Measurements from ENCODE around the gene TAGAP.
A peak's percentile ranks its signal among the peaks of the same experiment; 100 is the strongest.

Gene TAGAP

DNA sequence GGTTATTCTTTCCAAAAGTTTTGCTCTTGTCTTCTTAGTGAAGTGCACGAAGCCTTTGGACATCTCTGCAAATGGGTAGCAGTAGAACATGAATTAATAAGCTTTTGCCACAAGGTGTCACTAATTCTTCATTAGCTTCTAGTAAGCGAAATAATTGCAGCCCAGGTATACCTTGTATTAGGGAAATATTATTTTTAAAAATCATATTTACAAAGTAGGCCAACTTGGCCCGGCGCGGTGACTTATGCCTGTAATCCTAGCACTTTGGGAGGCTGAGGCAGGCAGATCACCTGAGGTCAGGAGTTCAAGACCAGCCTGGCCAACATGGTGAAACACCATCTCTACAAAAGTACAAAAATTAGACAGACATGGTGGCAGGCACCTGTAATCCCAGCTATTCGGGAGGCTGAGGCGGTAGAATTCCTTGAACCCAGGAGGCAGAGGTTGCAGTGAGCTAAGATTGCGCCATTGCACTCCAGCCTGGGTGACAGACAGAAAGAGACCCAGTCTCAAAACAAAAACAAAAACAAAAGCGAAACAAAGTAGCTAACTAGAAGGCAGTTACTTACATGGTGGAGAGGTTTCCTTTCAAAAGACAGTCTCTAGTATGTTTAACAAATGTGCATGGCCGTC lies 36.0 kb downstream of the TAGAP start:
- peak; percentile 53; the same call in 1 of the 3 replicates for ATAC-seq
- no peak for TF ChIP-seq CSRNP3 (CRISPR knock-in tag; IDR thresholded peaks at IDR 0.05)
- TF ChIP-seq GLIS3 (CRISPR knock-in tag; IDR thresholded peaks at IDR 0.05), result no peak

DNA sequence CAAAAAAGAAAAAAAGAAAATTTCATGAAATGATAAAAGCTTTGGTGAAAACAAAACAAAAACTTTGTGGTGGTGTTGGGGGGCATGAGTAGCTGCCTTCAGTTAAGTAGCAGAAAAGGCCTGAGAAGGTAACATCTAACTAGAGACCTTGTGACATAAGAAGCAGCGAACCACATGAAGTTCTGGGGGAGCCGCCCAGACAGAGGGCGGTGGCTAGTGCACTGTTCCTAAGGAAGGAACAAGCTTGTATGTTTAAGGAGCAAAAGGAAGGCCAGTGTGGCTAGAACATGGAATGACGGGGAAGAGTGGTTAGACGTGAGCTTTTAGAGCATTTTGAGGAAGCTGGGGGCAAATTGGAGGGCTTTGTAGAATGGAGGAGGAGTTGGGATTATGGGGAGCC lies 37.3 kb downstream of the TAGAP start:
- ATAC-seq, result no peak

GRCh38 chr6:159005436-159005835 lies 39.4 kb downstream of the TAGAP start:
- TF ChIP-seq ZNF70 (CRISPR knock-in tag; IDR thresholded peaks at IDR 0.05) (no peak), TCF4 (CRISPR knock-in tag; IDR thresholded peaks at IDR 0.05; ENCODE audit: borderline replicate concordance) (no peak), ZFP3 (CRISPR knock-in tag; IDR thresholded peaks at IDR 0.05) (no peak), ZNF565 (CRISPR knock-in tag; conservative IDR thresholded peaks at IDR 0.05; ENCODE audit: low read depth) (no peak), CSDC2 (CRISPR knock-in tag; IDR thresholded peaks at IDR 0.05) (no peak), SNAI2 (CRISPR knock-in tag; IDR thresholded peaks at IDR 0.05) (no peak)
- no peak for ATAC-seq

More for the DNA sequence above, 37.3 kb downstream of the TAGAP start:
- TF ChIP-seq TCF4 (CRISPR knock-in tag; IDR thresholded peaks at IDR 0.05; ENCODE audit: borderline replicate concordance) (no peak), ZNF565 (CRISPR knock-in tag; conservative IDR thresholded peaks at IDR 0.05; ENCODE audit: low read depth) (no peak), ZFP30 (CRISPR knock-in tag; IDR thresholded peaks at IDR 0.05) (no peak)

DNA sequence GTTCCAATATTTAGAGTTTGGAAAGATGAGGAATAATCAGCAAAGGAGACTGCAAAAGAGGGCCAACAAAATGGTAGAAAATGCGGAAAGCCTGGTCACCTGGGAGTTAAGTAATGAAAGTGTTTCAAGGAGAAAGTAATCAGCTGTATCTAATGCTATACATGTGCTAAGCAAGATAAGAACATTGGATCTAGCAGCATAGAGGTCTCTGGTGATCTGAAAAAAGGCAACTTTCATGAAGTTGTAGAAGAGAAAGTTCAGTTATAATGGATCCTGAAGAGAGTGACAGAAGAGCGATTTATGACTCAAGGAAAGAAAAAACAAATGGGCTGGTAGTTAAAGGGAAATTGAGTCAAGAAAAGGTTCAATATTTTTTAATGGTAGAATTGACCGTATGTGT lies 40.2 kb downstream of the TAGAP start:
- no peak for TF ChIP-seq PPARA (CRISPR knock-in tag; IDR thresholded peaks at IDR 0.05; ENCODE audit: borderline replicate concordance)
- no peak for TF ChIP-seq ZNF8 (CRISPR knock-in tag; IDR thresholded peaks at IDR 0.05)
- TF ChIP-seq ZFP30 (CRISPR knock-in tag; IDR thresholded peaks at IDR 0.05), result no peak
- no peak for ATAC-seq

DNA sequence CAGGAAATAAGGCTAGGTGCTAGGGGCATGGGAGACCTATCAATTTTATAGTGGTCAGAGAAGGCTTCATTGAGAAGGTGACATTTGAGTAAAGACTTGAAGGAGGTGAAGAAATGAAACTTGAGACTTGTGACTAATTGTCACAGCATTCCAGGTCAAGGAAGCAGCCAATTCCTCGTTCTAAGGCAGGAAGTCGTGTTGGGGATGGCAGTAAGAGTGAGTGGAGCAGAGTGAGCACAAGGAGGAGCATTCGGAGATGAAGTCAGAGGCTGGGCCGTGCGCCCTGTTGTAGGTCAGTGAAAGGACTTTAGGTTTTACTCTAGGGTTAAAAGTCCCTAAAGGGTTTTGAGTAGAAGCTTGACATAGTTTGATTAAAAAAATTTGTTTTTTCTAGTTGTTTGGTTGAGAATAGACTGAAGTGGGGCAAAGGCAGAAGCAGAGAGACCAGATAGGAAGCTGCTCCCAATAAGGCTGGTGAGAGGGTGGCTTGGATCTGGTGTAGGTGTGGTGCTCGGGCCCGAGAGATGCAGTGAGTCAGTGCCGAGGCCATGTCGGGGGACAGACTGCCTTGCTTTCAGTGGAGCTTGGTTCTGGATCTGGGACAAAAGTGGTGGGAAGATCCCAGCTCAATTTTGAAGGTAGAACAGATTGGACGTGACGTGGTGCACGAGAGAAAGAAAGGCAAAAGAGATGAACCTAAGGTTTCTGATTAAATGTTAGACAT lies 42.2 kb downstream of the TAGAP start:
- TF ChIP-seq, protein P1, sequence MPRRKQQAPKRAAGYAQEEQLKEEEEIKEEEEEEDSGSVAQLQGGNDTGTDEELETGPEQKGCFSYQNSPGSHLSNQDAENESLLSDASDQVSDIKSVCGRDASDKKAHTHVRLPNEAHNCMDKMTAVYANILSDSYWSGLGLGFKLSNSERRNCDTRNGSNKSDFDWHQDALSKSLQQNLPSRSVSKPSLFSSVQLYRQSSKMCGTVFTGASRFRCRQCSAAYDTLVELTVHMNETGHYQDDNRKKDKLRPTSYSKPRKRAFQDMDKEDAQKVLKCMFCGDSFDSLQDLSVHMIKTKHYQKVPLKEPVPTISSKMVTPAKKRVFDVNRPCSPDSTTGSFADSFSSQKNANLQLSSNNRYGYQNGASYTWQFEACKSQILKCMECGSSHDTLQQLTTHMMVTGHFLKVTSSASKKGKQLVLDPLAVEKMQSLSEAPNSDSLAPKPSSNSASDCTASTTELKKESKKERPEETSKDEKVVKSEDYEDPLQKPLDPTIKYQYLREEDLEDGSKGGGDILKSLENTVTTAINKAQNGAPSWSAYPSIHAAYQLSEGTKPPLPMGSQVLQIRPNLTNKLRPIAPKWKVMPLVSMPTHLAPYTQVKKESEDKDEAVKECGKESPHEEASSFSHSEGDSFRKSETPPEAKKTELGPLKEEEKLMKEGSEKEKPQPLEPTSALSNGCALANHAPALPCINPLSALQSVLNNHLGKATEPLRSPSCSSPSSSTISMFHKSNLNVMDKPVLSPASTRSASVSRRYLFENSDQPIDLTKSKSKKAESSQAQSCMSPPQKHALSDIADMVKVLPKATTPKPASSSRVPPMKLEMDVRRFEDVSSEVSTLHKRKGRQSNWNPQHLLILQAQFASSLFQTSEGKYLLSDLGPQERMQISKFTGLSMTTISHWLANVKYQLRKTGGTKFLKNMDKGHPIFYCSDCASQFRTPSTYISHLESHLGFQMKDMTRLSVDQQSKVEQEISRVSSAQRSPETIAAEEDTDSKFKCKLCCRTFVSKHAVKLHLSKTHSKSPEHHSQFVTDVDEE (CRISPR knock-in tag; IDR thresholded peaks at IDR 0.05), result no peak
- no peak for TF ChIP-seq ZNF8 (CRISPR knock-in tag; IDR thresholded peaks at IDR 0.05)
- TF ChIP-seq ZNF70 (CRISPR knock-in tag; IDR thresholded peaks at IDR 0.05), result no peak
- no peak for TF ChIP-seq ZFP3 (CRISPR knock-in tag; IDR thresholded peaks at IDR 0.05)
- TF ChIP-seq, protein P2, sequence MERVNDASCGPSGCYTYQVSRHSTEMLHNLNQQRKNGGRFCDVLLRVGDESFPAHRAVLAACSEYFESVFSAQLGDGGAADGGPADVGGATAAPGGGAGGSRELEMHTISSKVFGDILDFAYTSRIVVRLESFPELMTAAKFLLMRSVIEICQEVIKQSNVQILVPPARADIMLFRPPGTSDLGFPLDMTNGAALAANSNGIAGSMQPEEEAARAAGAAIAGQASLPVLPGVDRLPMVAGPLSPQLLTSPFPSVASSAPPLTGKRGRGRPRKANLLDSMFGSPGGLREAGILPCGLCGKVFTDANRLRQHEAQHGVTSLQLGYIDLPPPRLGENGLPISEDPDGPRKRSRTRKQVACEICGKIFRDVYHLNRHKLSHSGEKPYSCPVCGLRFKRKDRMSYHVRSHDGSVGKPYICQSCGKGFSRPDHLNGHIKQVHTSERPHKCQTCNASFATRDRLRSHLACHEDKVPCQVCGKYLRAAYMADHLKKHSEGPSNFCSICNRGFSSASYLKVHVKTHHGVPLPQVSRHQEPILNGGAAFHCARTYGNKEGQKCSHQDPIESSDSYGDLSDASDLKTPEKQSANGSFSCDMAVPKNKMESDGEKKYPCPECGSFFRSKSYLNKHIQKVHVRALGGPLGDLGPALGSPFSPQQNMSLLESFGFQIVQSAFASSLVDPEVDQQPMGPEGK (CRISPR knock-in tag; IDR thresholded peaks at IDR 0.05; ENCODE audit: borderline replicate concordance), result no peak
- no peak for TF ChIP-seq ZFP30 (CRISPR knock-in tag; IDR thresholded peaks at IDR 0.05)
- TF ChIP-seq SNAI2 (CRISPR knock-in tag; IDR thresholded peaks at IDR 0.05), result no peak
- TF ChIP-seq POU6F1 (CRISPR knock-in tag; IDR thresholded peaks at IDR 0.05; ENCODE audit: borderline replicate concordance, low read depth), result no peak
- TF ChIP-seq TCF4 (CRISPR knock-in tag; IDR thresholded peaks at IDR 0.05; ENCODE audit: borderline replicate concordance), result no peak
- no peak for TF ChIP-seq RARB (CRISPR knock-in tag; IDR thresholded peaks at IDR 0.05)
- no peak for TF ChIP-seq ZC3H10 (CRISPR knock-in tag; IDR thresholded peaks at IDR 0.05)
- no peak for TF ChIP-seq TOX (CRISPR knock-in tag; IDR thresholded peaks at IDR 0.05; ENCODE audit: borderline replicate concordance)
- TF ChIP-seq CSDC2 (CRISPR knock-in tag; IDR thresholded peaks at IDR 0.05), result no peak
- no peak for TF ChIP-seq ISL1 (CRISPR knock-in tag; IDR thresholded peaks at IDR 0.05)
- TF ChIP-seq, protein P3, sequence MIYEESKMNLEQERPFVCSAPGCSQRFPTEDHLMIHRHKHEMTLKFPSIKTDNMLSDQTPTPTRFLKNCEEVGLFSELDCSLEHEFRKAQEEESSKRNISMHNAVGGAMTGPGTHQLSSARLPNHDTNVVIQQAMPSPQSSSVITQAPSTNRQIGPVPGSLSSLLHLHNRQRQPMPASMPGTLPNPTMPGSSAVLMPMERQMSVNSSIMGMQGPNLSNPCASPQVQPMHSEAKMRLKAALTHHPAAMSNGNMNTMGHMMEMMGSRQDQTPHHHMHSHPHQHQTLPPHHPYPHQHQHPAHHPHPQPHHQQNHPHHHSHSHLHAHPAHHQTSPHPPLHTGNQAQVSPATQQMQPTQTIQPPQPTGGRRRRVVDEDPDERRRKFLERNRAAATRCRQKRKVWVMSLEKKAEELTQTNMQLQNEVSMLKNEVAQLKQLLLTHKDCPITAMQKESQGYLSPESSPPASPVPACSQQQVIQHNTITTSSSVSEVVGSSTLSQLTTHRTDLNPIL (CRISPR knock-in tag; IDR thresholded peaks at IDR 0.05; ENCODE audit: low read depth), result no peak
- ATAC-seq, result no peak

Data from SK-N-SH treated with all-trans-retinoic acid at 6 μM for 48 hours (cell line).